Right lobe of liver (tissue), 6 donors: ENCODE measurements around the gene PARP8. TPM values are rescaled to one million over a fixed set of nuclear protein-coding genes. Genes with fewer than 3 reads are reported as not detected.

Source experiments
- ATAC-seq, 4 donors: fragments of 200-7000 bp; cut with Tn5 transposase; one replicate each; pipeline ENCODE4 v1.9.1; 2020; ENCODE audit warnings: mild to moderate bottlenecking in 4 of 4, moderate library complexity in 4 of 4
- DNase-seq, 3 donors: peaks; one replicate each; pipeline ENCODE4 v3.0.0-alpha.2; 2020
- H3K27ac ChIP-seq, 3 donors: fragments of 200-600 bp; one replicate each; pipeline ENCODE4 v1.8.0; 2022
- H3K27me3 ChIP-seq, 2 donors: fragments of 200-600 bp; one replicate each; pipeline ENCODE4 v1.8.0; 2022
- H3K36me3 ChIP-seq, 4 donors: fragments of 200-600 bp; sonication (generic) in 1 of 4; one replicate each; pipeline versions ENCODE4 v1.5.1 to v1.8.0; 2017 to 2022; ENCODE audit warnings: control low read depth in 1 of 4
- H3K4me1 ChIP-seq, 4 donors: fragments of 200-600 bp; sonication (generic) in 1 of 4; one replicate each; pipeline versions ENCODE4 v1.5.1 to v1.8.0; 2017 to 2022; ENCODE audit warnings: control low read depth in 1 of 4
- H3K4me3 ChIP-seq, 3 donors: fragments of 200-600 bp; one replicate each; pipeline ENCODE4 v1.8.0; 2022
- H3K9me3 ChIP-seq, 4 donors: fragments of 200-600 bp; sonication (generic) in 1 of 4; one replicate each; pipeline versions ENCODE4 v1.5.1 to v1.8.0; 2017 to 2022; ENCODE audit warnings: control low read depth in 1 of 4
- CTCF ChIP-seq, 4 donors: fragments of 200-600 bp in 3 of 4; fragments of 450-650 bp in 1 of 4; IDR thresholded peaks; one replicate each; pipeline versions ENCODE4 v1.5.1 to v1.8.0; 2016 to 2022; ENCODE audit warnings: antibody characterized with exemption in 4 of 4, mild to moderate bottlenecking in 2 of 4
- POLR2A ChIP-seq: fragments of 450-650 bp; IDR thresholded peaks from one replicate; pipeline ENCODE4 v1.6.1; 2017; ENCODE audit warnings: antibody characterized with exemption, mild to moderate bottlenecking
- WGBS: methylation state at CpG from one replicate; pipeline ENCODE4 v1.1.6; 2018; ENCODE audit warnings: low coverage, low lambda C conversion rate; ENCODE audit not compliant: insufficient coverage; ENCODE audit errors: missing lambda C conversion rate; 5-methylcytosine and 5-hydroxymethylcytosine counted together
- intact Hi-C, 2 donors: fragments of 100-400 bp; cut with DNase I; formaldehyde crosslinking; loops; one replicate each; pipeline versions ENCODE4 v1.11.2 to v1.14.1; 2022
- total RNA-seq, 6 experiments: library from RNA; depleted of rRNA in 2 of 6; stranded (reverse); fragments of >200 nt in 2 of 6; fragmentation: NEBNext Ultra II Directional in 3 of 6; extraction: Animal tissue kit (Norgen Biotek cat#: 25700) in 3 of 6; gene quantifications; one replicate each; pipeline versions ENCODE4 v1.1.0 to v1.2.4, GENCODE V29; 2016 to 2023
- donor health status: DM: no; HTN: yes; CAD: no.
- donor health status: DM: no; HTN: no; CAD: no.
- donor health status: DM: no; HTN: no; CAD: no.
- donor health status: DM: no; HTN: yes; CAD: no.
- donor health status: DM: no; HTN: yes; CAD: no.

The PARP8 gene
- total RNA-seq, 6 experiments from 2014 or later = 4.9 to 14.1 (median 10.1) TPM

- Histone ChIP-seq H3K27ac (no peak overlapping the region), H3K4me3 (no peak overlapping the region), H3K27me3 (no peaks in the 10 kb centered on the region), H3K36me3 (peaks cover 0 to 12% (median 4%) of the 10 kb centered on the region in 4 donors), H3K9me3 (no peaks in the 10 kb centered on the region), H3K4me1 (no peaks in the 10 kb centered on the region)
- WGBS = 81% methylated on average over 2 of the region's 2 CpGs
- intact Hi-C loops = no loop called here
- DNase-seq (no peak), ATAC-seq (no peak)
- TF ChIP-seq POLR2A (no peak), CTCF (IDR thresholded peaks at IDR 0.05) (no peak)
These were observed 157.7 kb downstream of the PARP8 start for GRCh38 chr5:50824109-50824508.

- H3K9me3 ChIP-seq = no peaks in the 10 kb centered on the region
- no peak for TF ChIP-seq POLR2A
- no peak for TF ChIP-seq CTCF (IDR thresholded peaks at IDR 0.05)
- no peak overlapping the region for H3K27ac ChIP-seq
- no peaks in the 10 kb centered on the region for H3K4me1 ChIP-seq
- no peak overlapping the region for H3K4me3 ChIP-seq
- WGBS = 100% methylated on average over 1 of the region's 1 CpG
- H3K27me3 ChIP-seq = no peaks in the 10 kb centered on the region
- H3K36me3 ChIP-seq = peaks cover 0 to 13% (median 1%) of the 10 kb centered on the region in 4 donors
- DNase-seq (no peak), ATAC-seq (no peak)
- intact Hi-C loops = no loop called here
These were observed 161.2 kb downstream of the PARP8 start for GRCh38 chr5:50827516-50828247.

- no peaks in the 10 kb centered on the region for H3K27me3 ChIP-seq
- no peak overlapping the region for H3K27ac ChIP-seq
- 100% methylated on average over 1 of the region's 1 CpG for WGBS
- DNase-seq (no peak), ATAC-seq (no peak)
- no peak overlapping the region for H3K4me3 ChIP-seq
- peaks cover 0 to 13% (median 0%) of the 10 kb centered on the region in 4 donors for H3K36me3 ChIP-seq
- no peaks in the 10 kb centered on the region for H3K9me3 ChIP-seq
- intact Hi-C loops = no loop called here
- H3K4me1 ChIP-seq = no peaks in the 10 kb centered on the region
- no peak for TF ChIP-seq CTCF (IDR thresholded peaks at IDR 0.05)
- TF ChIP-seq POLR2A = no peak
These were observed 162.6 kb downstream of the PARP8 start for GRCh38 chr5:50829023-50829422.

- 82% methylated on average over 4 of the region's 4 CpGs for WGBS
- H3K4me3 ChIP-seq = no peak overlapping the region
- no peak for ATAC-seq
- no peaks in the 10 kb centered on the region for H3K9me3 ChIP-seq
- intact Hi-C loops = no loop called here
- DNase-seq = no peak
- H3K36me3 ChIP-seq = peaks cover 0 to 18% (median 0%) of the 10 kb centered on the region in 4 donors
- H3K27me3 ChIP-seq = no peaks in the 10 kb centered on the region
- TF ChIP-seq POLR2A = no peak
- no peak for TF ChIP-seq CTCF (IDR thresholded peaks at IDR 0.05)
- H3K4me1 ChIP-seq = no peaks in the 10 kb centered on the region
- H3K27ac ChIP-seq = no peak overlapping the region
These were observed 166.3 kb downstream of the PARP8 start for GRCh38 chr5:50832657-50833284.
